ENCODE results near the gene IRF2BP2. TPM values are rescaled to one million over a fixed set of nuclear protein-coding genes. Genes with fewer than 3 reads are reported as not detected.

Gene IRF2BP2
- total and polyA plus RNA-seq, 2 of the 13 experiments (the other 11 are each of a cell fraction or from before 2014, with no cell fraction given), result 140 to 147 TPM

- TF ChIP-seq, protein P1, sequence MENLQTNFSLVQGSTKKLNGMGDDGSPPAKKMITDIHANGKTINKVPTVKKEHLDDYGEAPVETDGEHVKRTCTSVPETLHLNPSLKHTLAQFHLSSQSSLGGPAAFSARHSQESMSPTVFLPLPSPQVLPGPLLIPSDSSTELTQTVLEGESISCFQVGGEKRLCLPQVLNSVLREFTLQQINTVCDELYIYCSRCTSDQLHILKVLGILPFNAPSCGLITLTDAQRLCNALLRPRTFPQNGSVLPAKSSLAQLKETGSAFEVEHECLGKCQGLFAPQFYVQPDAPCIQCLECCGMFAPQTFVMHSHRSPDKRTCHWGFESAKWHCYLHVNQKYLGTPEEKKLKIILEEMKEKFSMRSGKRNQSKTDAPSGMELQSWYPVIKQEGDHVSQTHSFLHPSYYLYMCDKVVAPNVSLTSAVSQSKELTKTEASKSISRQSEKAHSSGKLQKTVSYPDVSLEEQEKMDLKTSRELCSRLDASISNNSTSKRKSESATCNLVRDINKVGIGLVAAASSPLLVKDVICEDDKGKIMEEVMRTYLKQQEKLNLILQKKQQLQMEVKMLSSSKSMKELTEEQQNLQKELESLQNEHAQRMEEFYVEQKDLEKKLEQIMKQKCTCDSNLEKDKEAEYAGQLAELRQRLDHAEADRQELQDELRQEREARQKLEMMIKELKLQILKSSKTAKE (CRISPR knock-in tag; IDR thresholded peaks at IDR 0.05; ENCODE audit: borderline replicate concordance), result peak; percentile 95
- peak; percentile 58; the same call in 1 of the 2 replicates for TF ChIP-seq CBFB (CRISPR knock-in tag; IDR thresholded peaks at IDR 0.05)
- TF ChIP-seq, protein P2, sequence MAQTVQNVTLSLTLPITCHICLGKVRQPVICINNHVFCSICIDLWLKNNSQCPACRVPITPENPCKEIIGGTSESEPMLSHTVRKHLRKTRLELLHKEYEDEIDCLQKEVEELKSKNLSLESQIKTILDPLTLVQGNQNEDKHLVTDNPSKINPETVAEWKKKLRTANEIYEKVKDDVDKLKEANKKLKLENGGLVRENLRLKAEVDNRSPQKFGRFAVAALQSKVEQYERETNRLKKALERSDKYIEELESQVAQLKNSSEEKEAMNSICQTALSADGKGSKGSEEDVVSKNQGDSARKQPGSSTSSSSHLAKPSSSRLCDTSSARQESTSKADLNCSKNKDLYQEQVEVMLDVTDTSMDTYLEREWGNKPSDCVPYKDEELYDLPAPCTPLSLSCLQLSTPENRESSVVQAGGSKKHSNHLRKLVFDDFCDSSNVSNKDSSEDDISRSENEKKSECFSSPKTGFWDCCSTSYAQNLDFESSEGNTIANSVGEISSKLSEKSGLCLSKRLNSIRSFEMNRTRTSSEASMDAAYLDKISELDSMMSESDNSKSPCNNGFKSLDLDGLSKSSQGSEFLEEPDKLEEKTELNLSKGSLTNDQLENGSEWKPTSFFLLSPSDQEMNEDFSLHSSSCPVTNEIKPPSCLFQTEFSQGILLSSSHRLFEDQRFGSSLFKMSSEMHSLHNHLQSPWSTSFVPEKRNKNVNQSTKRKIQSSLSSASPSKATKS (CRISPR knock-in tag; IDR thresholded peaks at IDR 0.05), result no peak
- TF ChIP-seq, protein P3, sequence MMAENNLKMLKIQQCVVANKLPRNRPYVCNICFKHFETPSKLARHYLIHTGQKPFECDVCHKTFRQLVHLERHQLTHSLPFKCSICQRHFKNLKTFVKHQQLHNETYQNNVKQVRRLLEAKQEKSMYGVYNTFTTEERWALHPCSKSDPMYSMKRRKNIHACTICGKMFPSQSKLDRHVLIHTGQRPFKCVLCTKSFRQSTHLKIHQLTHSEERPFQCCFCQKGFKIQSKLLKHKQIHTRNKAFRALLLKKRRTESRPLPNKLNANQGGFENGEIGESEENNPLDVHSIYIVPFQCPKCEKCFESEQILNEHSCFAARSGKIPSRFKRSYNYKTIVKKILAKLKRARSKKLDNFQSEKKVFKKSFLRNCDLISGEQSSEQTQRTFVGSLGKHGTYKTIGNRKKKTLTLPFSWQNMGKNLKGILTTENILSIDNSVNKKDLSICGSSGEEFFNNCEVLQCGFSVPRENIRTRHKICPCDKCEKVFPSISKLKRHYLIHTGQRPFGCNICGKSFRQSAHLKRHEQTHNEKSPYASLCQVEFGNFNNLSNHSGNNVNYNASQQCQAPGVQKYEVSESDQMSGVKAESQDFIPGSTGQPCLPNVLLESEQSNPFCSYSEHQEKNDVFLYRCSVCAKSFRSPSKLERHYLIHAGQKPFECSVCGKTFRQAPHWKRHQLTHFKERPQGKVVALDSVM (CRISPR knock-in tag; IDR thresholded peaks at IDR 0.05), result peak; percentile 60; the same call in 1 of the 2 replicates
- TF ChIP-seq ZNF329 (CRISPR knock-in tag; IDR thresholded peaks at IDR 0.05; ENCODE audit: low read depth), result peak; percentile 83; the same call in 1 of the 2 replicates
- TF ChIP-seq ZNF556 (CRISPR knock-in tag; IDR thresholded peaks at IDR 0.05; ENCODE audit: borderline replicate concordance), result peak; percentile 79; the same call in 1 of the 2 replicates
- peak; percentile 93 for TF ChIP-seq RBFOX2 (IDR thresholded peaks at IDR 0.05; ENCODE audit: low read depth, low read length)
- 0 out of 2 replicates have a peak, but pooled peaks have one; percentile 79 for TF ChIP-seq FOXO4 (CRISPR knock-in tag; conservative IDR thresholded peaks at IDR 0.05)
- peak; percentile 43; the same call in 1 of the 2 replicates for TF ChIP-seq ZNF430 (CRISPR knock-in tag; IDR thresholded peaks at IDR 0.05)
- TF ChIP-seq ZNF501 (CRISPR knock-in tag; IDR thresholded peaks at IDR 0.05), result no peak
- TF ChIP-seq ZNF451 (CRISPR knock-in tag; IDR thresholded peaks at IDR 0.05), result peak; percentile 92; the same call in 1 of the 2 replicates
- TF ChIP-seq, protein P4, sequence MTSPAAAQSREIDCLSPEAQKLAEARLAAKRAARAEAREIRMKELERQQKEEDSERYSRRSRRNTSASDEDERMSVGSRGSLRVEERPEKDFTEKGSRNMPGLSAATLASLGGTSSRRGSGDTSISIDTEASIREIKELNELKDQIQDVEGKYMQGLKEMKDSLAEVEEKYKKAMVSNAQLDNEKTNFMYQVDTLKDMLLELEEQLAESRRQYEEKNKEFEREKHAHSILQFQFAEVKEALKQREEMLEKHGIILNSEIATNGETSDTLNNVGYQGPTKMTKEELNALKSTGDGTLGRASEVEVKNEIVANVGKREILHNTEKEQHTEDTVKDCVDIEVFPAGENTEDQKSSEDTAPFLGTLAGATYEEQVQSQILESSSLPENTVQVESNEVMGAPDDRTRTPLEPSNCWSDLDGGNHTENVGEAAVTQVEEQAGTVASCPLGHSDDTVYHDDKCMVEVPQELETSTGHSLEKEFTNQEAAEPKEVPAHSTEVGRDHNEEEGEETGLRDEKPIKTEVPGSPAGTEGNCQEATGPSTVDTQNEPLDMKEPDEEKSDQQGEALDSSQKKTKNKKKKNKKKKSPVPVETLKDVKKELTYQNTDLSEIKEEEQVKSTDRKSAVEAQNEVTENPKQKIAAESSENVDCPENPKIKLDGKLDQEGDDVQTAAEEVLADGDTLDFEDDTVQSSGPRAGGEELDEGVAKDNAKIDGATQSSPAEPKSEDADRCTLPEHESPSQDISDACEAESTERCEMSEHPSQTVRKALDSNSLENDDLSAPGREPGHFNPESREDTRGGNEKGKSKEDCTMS (CRISPR knock-in tag; conservative IDR thresholded peaks at IDR 0.05), result no peak
- TF ChIP-seq CCDC6 (CRISPR knock-in tag; IDR thresholded peaks at IDR 0.05), result no peak; the same call in 1 of the 2 replicates
- no peak for TF ChIP-seq ZNF343 (CRISPR knock-in tag; IDR thresholded peaks at IDR 0.05)
- no peak; the same call in 1 of the 2 replicates for TF ChIP-seq HIC2 (CRISPR knock-in tag; IDR thresholded peaks at IDR 0.05; ENCODE audit: low read depth)
- TF ChIP-seq ZIK1 (CRISPR knock-in tag; IDR thresholded peaks at IDR 0.05; ENCODE audit: borderline replicate concordance, low read depth), result peak; percentile 86
Measured at GRCh38 chr1:234610666-234611224, 767 bp upstream of the IRF2BP2 start (continued).

All from HepG2 (cell line).